Activated CD4-positive, alpha-beta memory T cell treated with anti-CD3 and anti-CD28 coated beads, Interleukin-2, amount 10 ng/mL, durations not matched to agents 7 days and 5 days (primary cell): ENCODE results near the gene PSMD13. TPM values are rescaled to one million over a fixed set of nuclear protein-coding genes. Genes with fewer than 3 reads are reported as not detected.

ENCODE experiments used
- CTCF ChIA-PET: fragments of 350-600 bp; sonication (Branson Sonifier 250); formaldehyde crosslinking; loops from one replicate; lab custom pipeline; 2021; ENCODE audit warnings: antibody characterized with exemption, inconsistent platforms; lab: Charles Lee
- POLR2A ChIA-PET: fragments of 350-600 bp; sonication (Branson Sonifier 250); formaldehyde crosslinking; loops from one replicate; lab custom pipeline; 2021; ENCODE audit warnings: antibody characterized with exemption; lab: Charles Lee
- DNase-seq: peaks from one replicate; pipeline ENCODE4 v3.0.0-alpha.2; 2020
- H3K27ac Mint-ChIP-seq: one replicate; pipeline ENCODE4 v1.8.0; 2021; ENCODE audit warnings: mild to moderate bottlenecking, mixed read lengths
- H3K27me3 Mint-ChIP-seq: one replicate; pipeline ENCODE4 v1.8.0; 2021; ENCODE audit warnings: mixed read lengths
- H3K36me3 Mint-ChIP-seq: one replicate; pipeline ENCODE4 v1.8.0; 2021; ENCODE audit warnings: low read depth, mixed read lengths
- H3K4me1 Mint-ChIP-seq: one replicate; pipeline ENCODE4 v1.8.0; 2021; ENCODE audit warnings: mixed read lengths
- H3K4me3 Mint-ChIP-seq: one replicate; pipeline ENCODE4 v1.8.0; 2021; ENCODE audit warnings: mild to moderate bottlenecking, mixed read lengths
- H3K9me3 Mint-ChIP-seq: one replicate; pipeline ENCODE4 v1.8.0; 2021; ENCODE audit warnings: mixed read lengths
- total RNA-seq, 2 experiments: library from RNA; stranded (reverse); gene quantifications; one replicate each; pipeline ENCODE4 v1.2.3, GENCODE V29; 2021

PSMD13 gene
- total RNA-seq, 2 experiments from 2014 or later = 156 to 160 TPM

DNA sequence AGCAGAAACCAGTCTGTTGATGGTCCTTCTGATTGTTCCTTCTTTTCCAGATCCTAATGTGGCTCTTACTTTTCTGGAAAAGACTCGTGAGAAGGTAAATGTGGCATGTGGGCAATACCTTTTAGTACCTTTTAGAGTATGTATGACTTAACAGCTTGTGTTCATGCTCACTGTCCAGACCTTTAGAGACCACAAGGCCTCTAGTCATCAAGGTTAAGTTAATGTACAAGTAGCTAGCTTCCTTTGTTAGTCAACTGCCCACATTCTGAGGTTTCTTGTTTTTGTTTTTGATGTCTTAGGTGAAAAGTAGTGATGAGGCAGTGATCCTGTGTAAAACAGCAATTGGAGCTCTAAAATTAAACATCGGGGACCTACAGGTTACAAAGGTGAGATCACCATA lies 7.6 kb downstream of the PSMD13 start:
- Mint-ChIP-seq H3K36me3 (peaks cover 85% of the 10 kb centered on the region), H3K27ac (peak overlapping the region; percentile 61)
- POLR2A ChIA-PET = interaction anchor here (1.2 kb wide), 1 partner anchor 29 kb away, joined by 3 read pairs; no protein-coding TSS in a partner anchor

DNA sequence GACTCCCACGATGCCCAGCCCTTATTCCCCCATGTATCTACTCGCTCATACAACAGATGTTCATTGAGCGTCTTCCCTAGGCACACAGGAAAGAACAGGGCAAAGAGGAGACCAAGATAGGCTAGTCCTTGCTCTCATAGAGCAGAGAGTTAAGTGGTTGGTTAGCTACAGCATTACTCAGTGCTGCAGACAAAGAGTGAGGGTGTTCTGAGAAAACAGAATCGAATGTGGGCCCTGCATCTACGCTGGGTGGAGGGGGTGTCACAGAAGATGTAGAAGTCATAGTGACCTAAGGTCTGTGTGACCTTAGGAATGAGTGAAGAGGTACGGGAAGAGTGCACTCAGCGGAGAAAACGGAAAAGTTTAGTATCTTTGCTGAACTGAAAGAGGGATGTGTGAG lies 12.3 kb downstream of the PSMD13 start:
- no peak overlapping the region for H3K27ac Mint-ChIP-seq
- POLR2A ChIA-PET = interaction anchor here (1.1 to 4.8 kb wide), 3 partner anchors 11 to 42 kb away, joined by 3 to 31 read pairs (median 25); partner anchors contain the start of genes BET1L, PSMD13, RIC8A and SIRT3
- peaks cover 19% of the 10 kb centered on the region for H3K4me1 Mint-ChIP-seq
- no peaks in the 10 kb centered on the region for H3K9me3 Mint-ChIP-seq
- CTCF ChIA-PET = interaction anchor here (1.3 kb wide), 1 partner anchor 106 kb away, joined by 5 read pairs; no protein-coding TSS in a partner anchor
- no peak overlapping the region for H3K4me3 Mint-ChIP-seq
- no peaks in the 10 kb centered on the region for H3K27me3 Mint-ChIP-seq
- peaks cover 86% of the 10 kb centered on the region for H3K36me3 Mint-ChIP-seq
- DNase-seq = no peak

More for the DNA sequence above, 7.6 kb downstream of the PSMD13 start:
- H3K9me3 Mint-ChIP-seq = no peaks in the 10 kb centered on the region
- H3K27me3 Mint-ChIP-seq = no peaks in the 10 kb centered on the region
- H3K4me1 Mint-ChIP-seq = peaks cover 43% of the 10 kb centered on the region
- no peak for DNase-seq
- CTCF ChIA-PET = interaction anchor here (0.7 kb wide), 1 partner anchor 33 kb away, joined by 3 read pairs; no protein-coding TSS in a partner anchor
- H3K4me3 Mint-ChIP-seq = no peak overlapping the region

DNA sequence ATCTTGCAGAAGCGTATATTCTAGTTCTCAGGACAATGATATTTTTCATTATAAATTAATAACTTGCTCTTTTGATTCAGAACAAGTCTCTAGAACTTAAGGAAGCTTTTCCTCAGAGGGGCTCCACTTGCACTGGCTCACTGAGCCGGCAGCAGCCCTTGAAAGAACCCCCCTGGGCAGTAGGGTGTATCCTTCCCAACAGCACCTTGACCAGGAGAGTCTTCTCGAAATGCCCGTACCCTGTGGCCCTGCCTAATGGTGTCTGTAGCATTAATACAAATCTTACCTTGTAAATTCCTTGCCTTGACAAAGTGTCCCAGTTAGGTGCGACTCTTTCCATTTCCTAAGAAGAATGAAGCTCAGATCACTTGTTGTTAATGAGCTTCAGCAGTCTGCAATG lies 13.5 kb downstream of the PSMD13 start:
- ChIA-PET CTCF (interaction anchor here (0.9 to 4.2 kb wide), 34 partner anchors 8 to 201 kb away, joined by 3 to 36 read pairs (median 6); partner anchors contain the start of genes BET1L, NLRP6, PSMD13 and RIC8A), POLR2A (interaction anchor here (0.8 to 4.8 kb wide), 15 partner anchors 11 to 285 kb away, joined by 3 to 31 read pairs (median 4); partner anchors contain the start of genes HRAS, IFITM2, NLRP6 and PGGHG)
- no peak overlapping the region for H3K27ac Mint-ChIP-seq
- H3K4me3 Mint-ChIP-seq = no peak overlapping the region
- peaks cover 13% of the 10 kb centered on the region for H3K4me1 Mint-ChIP-seq
- H3K36me3 Mint-ChIP-seq = peaks cover 76% of the 10 kb centered on the region
- H3K9me3 Mint-ChIP-seq = no peaks in the 10 kb centered on the region
- H3K27me3 Mint-ChIP-seq = no peaks in the 10 kb centered on the region
- DNase-seq = no peak

DNA sequence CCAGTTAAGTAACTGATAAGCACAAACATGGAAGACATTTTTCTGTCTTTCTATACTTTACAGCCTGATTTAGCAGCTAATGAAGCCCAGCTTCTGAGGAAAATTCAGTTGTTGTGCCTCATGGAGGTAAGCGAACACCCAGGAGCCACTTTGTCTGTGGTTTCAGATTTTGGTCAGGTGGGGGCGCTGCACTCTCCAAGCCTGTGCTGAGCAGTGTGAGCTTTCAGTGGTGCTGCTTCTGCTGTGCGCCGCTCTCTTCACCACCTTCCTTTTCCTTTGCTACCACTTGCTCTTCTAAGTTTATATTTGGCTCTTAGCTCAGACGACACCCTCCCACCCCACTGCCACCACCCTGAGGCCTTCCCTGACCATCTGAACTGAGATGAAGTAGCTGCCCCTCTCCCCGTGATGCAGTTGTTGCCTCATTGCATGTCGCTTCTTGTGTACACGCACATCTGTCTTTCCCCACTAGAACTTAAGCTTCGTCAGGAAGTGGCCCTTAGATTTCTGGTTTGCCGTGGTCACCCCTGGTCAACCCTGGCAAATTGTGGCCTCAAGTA lies 14.0 kb downstream of the PSMD13 start:
- H3K36me3 Mint-ChIP-seq = peaks cover 71% of the 10 kb centered on the region

DNA sequence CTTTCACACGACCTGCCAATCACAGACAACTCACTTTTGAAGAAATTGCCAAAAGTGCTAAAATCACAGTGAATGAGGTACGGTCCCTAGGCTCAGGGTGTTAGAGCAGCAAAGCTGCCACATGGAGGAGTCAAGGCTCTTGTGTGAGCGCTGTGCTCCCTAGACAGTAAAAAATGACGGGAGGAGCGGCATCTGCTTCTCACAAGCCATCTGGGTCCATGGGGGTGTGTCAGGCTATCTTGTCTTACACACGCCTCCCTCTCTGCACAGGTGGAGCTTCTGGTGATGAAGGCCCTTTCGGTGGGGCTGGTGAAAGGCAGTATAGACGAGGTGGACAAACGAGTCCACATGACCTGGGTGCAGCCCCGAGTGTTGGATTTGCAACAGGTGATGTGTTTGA lies 14.8 kb downstream of the PSMD13 start:
- DNase-seq = no peak
- ChIA-PET POLR2A (interaction anchor here (0.9 to 4.8 kb wide), 12 partner anchors 9 to 110 kb away, joined by 3 to 31 read pairs (median 4); partner anchors contain the start of genes BET1L, IFITM2, NLRP6 and PGGHG), CTCF (interaction anchor here (0.8 to 4.2 kb wide), 33 partner anchors 8 to 196 kb away, joined by 3 to 36 read pairs (median 6); partner anchors contain the start of genes BET1L, NLRP6, PSMD13 and RIC8A)
- Mint-ChIP-seq H3K27ac (no peak overlapping the region), H3K36me3 (peaks cover 64% of the 10 kb centered on the region), H3K4me3 (no peak overlapping the region), H3K27me3 (no peaks in the 10 kb centered on the region), H3K9me3 (no peaks in the 10 kb centered on the region), H3K4me1 (peaks cover 11% of the 10 kb centered on the region)

More for the DNA sequence above, 14.0 kb downstream of the PSMD13 start:
- Mint-ChIP-seq H3K9me3 (no peaks in the 10 kb centered on the region), H3K27ac (peak overlapping the region; percentile 59), H3K4me3 (no peak overlapping the region), H3K27me3 (no peaks in the 10 kb centered on the region), H3K4me1 (peaks cover 11% of the 10 kb centered on the region)
- DNase-seq = peak; percentile 84
- CTCF ChIA-PET = interaction anchor here (0.8 to 4.2 kb wide), 37 partner anchors 9 to 200 kb away, joined by 3 to 36 read pairs (median 6); partner anchors contain the start of genes BET1L, NLRP6, PSMD13 and RIC8A
- POLR2A ChIA-PET = interaction anchor here (0.5 to 4.8 kb wide), 17 partner anchors 10 to 285 kb away, joined by 3 to 31 read pairs (median 4); partner anchors contain the start of genes BET1L, HRAS, IFITM2 and NLRP6

DNA sequence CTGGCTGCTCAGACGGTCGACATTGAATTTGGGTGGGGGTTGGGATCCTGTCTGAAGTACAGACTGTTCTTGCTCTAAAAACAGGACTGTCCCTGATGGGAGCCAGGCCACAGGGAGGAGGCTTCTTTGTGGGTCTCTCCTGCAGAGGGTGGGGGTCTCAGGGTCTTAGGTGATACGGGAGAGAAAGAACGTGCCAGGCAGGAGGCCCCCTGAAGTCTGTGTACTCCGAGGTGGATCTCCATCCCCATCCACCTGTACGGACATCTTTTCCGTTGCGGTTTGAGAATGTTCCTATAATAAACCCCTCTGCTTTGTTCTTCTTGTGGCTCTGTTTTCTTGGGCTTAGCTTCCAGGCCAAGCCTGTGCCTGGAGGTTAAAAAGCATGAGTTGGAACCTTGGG lies 15.9 kb downstream of the PSMD13 start:
- CTCF ChIA-PET = interaction anchor here (2.5 to 4.2 kb wide), 4 partner anchors 13 to 195 kb away, joined by 12 to 36 read pairs (median 14); no protein-coding TSS in a partner anchor
- no peak for DNase-seq
- H3K9me3 Mint-ChIP-seq = no peaks in the 10 kb centered on the region
- no peak overlapping the region for H3K4me3 Mint-ChIP-seq
- POLR2A ChIA-PET = interaction anchor here (2.6 to 4.8 kb wide), 3 partner anchors 15 to 27 kb away, joined by 8 to 25 read pairs (median 14); partner anchors contain the start of genes NLRP6 and PSMD13
- no peak overlapping the region for H3K27ac Mint-ChIP-seq
- H3K36me3 Mint-ChIP-seq = peaks cover 54% of the 10 kb centered on the region
- H3K4me1 Mint-ChIP-seq = peaks cover 11% of the 10 kb centered on the region
- H3K27me3 Mint-ChIP-seq = no peaks in the 10 kb centered on the region

DNA sequence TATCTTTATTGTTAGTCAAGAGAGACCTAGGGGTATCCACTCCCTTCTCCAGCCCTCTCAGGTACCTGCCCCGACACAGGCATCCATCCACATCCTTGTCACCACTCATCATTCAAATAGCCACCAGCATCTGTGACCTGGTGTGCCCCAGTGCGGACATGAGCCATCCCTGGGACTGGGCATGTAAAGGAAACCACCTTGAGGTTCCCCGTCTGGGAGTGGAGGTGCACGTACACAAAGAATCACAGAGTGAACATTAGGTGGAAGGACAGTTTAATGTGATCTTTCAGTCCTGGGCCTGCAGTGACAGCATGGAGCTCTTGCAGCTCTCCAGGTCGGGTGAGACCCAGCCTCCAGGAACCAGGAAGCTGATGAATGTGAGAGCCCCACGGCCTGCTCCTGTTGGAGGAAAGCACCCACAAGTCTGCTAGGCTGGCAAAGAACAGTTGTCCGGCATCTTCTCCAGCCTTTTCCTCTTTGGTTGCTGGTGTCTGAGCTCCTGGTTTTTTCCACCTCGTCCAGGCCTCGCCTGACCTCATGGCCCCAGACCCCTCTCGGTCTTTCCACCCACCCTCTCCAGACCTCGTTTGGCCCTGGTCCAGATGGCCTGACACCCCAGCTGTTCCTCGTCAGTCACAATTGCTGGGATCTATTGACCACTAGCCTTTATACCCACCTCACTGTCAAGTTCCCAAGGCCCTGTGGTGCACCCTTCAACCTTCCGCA lies 16.5 kb downstream of the PSMD13 start:
- H3K4me1 Mint-ChIP-seq = peaks cover 11% of the 10 kb centered on the region
- H3K9me3 Mint-ChIP-seq = no peaks in the 10 kb centered on the region
- peaks cover 48% of the 10 kb centered on the region for H3K36me3 Mint-ChIP-seq
- no peak overlapping the region for H3K27ac Mint-ChIP-seq
- CTCF ChIA-PET = interaction anchor here (2.9 to 4.2 kb wide), 3 partner anchors 14 to 195 kb away, joined by 12 to 36 read pairs (median 17); no protein-coding TSS in a partner anchor
- H3K27me3 Mint-ChIP-seq = peaks cover 5% of the 10 kb centered on the region
- POLR2A ChIA-PET = interaction anchor here (2.6 to 4.8 kb wide), 2 partner anchors 15 to 16 kb away, joined by 8 to 25 read pairs; partner anchors contain the start of gene PSMD13
- no peak overlapping the region for H3K4me3 Mint-ChIP-seq
- no peak for DNase-seq

DNA sequence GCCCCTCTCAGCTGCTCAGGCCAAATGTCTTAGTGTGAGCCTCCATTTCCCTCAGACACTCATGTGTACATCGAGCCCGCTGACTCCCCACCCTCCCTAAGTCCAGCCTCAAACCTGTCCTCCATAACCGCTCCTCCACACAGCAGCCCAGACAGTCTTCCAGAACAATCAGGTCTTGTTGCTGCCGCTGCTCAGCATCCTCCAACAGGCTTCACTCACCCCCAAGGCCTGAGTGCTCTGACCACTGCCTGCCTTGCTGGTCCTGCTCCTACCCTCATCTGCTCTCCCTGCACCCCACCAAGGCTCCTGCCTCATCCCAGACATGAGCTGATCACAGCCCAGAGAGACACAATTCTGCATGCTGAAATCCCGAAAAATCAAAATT lies 17.1 kb downstream of the PSMD13 start:
- Mint-ChIP-seq H3K36me3 (peaks cover 43% of the 10 kb centered on the region), H3K27me3 (peaks cover 6% of the 10 kb centered on the region), H3K4me3 (no peak overlapping the region), H3K27ac (no peak overlapping the region), H3K4me1 (peaks cover 11% of the 10 kb centered on the region), H3K9me3 (no peaks in the 10 kb centered on the region)
- ChIA-PET CTCF (no interaction called here), POLR2A (interaction anchor here (2.6 to 4.8 kb wide), 2 partner anchors 14 to 17 kb away, joined by 8 to 25 read pairs; partner anchors contain the start of gene PSMD13)
- DNase-seq = no peak

DNA sequence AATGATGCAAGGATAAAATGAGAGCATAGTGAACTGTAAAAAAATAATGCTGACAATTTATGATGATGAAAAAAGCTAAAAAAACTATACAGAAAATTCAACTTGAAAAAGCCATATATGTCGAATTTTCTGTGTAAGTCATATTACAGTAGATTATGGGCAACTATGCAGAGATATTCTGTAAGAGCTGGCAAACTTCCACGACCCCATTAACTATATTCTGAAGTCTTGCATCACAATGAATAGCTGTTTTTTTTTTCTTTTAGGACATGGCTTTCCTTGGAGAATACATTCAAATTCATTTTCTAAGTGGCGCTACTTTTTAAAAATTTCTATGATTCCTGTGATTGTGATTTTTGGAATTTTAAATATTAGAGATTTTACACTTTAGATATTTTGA lies 18.4 kb downstream of the PSMD13 start:
- peaks cover 33% of the 10 kb centered on the region for H3K36me3 Mint-ChIP-seq
- POLR2A ChIA-PET = no interaction called here
- peaks cover 8% of the 10 kb centered on the region for H3K27me3 Mint-ChIP-seq
- no peak overlapping the region for H3K4me3 Mint-ChIP-seq
- no peak for DNase-seq
- CTCF ChIA-PET = no interaction called here
- peaks cover 8% of the 10 kb centered on the region for H3K4me1 Mint-ChIP-seq
- no peaks in the 10 kb centered on the region for H3K9me3 Mint-ChIP-seq
- no peak overlapping the region for H3K27ac Mint-ChIP-seq

DNA sequence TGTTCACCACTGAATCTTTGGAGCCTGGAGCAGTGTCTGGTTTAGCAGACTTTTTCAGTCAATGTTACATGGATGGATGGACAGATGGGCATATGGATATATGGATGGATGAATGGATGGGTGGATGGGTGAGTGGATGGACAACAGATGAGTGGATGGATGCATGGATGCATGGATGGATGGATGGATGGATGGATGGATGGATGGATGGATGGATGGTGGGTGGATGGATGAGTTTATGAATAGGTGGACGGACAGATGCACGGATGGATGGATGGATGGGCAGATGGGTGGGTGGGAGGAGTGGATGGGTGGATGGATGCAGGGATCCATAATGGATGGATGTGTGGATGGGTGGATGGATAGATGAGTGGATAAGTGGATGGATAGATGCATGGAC lies 19.0 kb downstream of the PSMD13 start:
- Mint-ChIP-seq H3K27ac (no peak overlapping the region), H3K4me3 (no peak overlapping the region), H3K36me3 (peaks cover 28% of the 10 kb centered on the region), H3K27me3 (peaks cover 8% of the 10 kb centered on the region), H3K4me1 (peaks cover 3% of the 10 kb centered on the region), H3K9me3 (no peaks in the 10 kb centered on the region)
- no peak for DNase-seq
- POLR2A ChIA-PET = no interaction called here
- CTCF ChIA-PET = no interaction called here

DNA sequence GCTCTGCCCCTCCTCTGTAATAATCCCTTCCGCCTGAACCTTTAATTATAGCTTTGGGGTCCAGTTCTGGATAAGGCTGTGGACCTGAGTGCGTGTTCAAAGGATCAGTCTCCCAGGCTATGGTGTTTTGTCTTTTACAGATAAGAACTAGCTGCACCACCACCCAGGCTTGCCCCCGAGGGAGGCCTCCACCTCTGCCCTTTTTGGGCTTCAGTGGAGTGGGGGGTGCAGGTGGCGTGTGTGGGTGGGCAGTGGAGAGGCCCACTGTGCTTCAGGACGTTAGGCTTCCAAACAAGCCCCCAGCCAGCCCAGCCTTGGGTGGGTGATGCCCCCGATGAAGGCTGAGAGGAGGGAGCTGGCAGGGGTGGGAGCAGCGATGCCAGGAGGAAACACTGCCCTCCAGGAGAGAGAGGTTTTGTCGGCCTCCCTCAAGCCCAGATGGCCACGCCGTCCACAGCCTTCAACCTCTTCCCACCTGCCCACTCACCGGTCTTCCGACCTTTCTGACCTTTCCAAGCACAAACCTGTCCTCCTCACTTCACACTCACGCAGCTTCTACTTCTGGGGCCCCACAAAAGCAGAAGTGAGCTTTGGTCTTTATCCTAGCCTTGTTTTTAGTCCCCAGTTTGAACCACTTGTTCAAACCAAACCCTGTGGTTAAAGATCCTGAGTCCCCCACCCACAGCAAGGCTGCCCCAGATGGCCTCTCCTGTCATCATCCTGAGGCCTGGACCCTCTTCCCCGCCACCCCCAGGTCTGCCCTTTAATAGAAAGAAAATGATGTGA lies 20.4 kb downstream of the PSMD13 start:
- Mint-ChIP-seq H3K27me3 (peaks cover 8% of the 10 kb centered on the region), H3K36me3 (peaks cover 16% of the 10 kb centered on the region), H3K27ac (no peak overlapping the region), H3K4me1 (no peaks in the 10 kb centered on the region), H3K9me3 (no peaks in the 10 kb centered on the region), H3K4me3 (no peak overlapping the region)
- DNase-seq = no peak
- POLR2A ChIA-PET = interaction anchor here (1.9 kb wide), 1 partner anchor 11 kb away, joined by 9 read pairs; no protein-coding TSS in a partner anchor
- CTCF ChIA-PET = interaction anchor here (1.4 kb wide), 1 partner anchor 10 kb away, joined by 3 read pairs; no protein-coding TSS in a partner anchor
